Measurements from ENCODE around the gene CUX1. TPM values are rescaled to one million over a fixed set of nuclear protein-coding genes. Genes with fewer than 3 reads are reported as not detected.

Gene CUX1
- polyA plus RNA-seq, 1 experiment, result 29.7 TPM

DNA sequence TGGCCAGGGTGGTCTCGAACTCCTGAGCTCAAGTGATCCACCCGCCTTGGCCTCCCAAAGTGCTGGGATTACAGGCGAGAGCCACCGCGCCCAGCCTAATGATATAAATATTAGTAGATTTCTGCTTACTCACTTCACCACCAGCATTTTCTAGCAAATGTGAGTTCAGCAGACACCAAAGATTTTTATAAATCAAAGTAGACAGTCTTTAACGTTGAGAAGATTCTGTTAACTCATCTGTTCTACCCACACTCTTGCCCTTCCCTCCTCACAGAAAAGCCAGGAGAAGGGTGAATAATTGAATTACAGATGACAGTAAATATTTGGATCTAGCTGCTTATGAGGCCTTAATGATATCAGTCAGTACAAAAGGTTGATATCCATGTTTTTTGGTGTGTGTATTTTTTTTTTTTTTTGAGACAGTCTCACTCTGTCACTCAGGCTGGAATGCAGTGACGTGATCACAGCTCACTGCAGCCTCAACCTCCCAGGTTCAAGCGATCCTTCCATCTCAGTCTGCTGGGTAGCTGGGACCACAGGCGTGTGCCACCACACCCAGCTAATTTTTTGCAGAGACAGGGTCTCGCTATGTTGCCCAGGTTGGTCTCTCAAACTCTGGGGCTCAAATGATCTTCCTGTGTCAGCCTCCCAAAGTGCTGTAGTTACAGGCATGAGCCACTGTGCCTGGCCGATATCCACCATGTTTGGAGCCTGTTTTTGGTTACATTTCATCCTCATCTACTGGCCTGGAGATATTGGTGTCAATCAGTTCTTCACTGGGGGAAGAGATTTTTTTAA is 120.5 kb downstream of the CUX1 start:
- H3K4me3 ChIP-seq (ENCODE audit: low read depth, low read length), result no peak overlapping the region
- ChIA-PET CTCF (no interaction called here), POLR2A (no interaction called here)
- H3K27ac ChIP-seq (ENCODE audit: low read depth, low read length), result no peak overlapping the region
- no peak for DNase-seq (ENCODE audit: low read depth, low spot score)
- H3K27me3 ChIP-seq (ENCODE audit: control insufficient read depth, insufficient read depth, low read length), result no peaks in the 10 kb centered on the region
- TF ChIP-seq, protein P1, sequence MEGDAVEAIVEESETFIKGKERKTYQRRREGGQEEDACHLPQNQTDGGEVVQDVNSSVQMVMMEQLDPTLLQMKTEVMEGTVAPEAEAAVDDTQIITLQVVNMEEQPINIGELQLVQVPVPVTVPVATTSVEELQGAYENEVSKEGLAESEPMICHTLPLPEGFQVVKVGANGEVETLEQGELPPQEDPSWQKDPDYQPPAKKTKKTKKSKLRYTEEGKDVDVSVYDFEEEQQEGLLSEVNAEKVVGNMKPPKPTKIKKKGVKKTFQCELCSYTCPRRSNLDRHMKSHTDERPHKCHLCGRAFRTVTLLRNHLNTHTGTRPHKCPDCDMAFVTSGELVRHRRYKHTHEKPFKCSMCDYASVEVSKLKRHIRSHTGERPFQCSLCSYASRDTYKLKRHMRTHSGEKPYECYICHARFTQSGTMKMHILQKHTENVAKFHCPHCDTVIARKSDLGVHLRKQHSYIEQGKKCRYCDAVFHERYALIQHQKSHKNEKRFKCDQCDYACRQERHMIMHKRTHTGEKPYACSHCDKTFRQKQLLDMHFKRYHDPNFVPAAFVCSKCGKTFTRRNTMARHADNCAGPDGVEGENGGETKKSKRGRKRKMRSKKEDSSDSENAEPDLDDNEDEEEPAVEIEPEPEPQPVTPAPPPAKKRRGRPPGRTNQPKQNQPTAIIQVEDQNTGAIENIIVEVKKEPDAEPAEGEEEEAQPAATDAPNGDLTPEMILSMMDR (IDR thresholded peaks at IDR 0.05; ENCODE audit: low read depth, low read length), result no peak
- H3K9me3 ChIP-seq (ENCODE audit: control insufficient read depth, insufficient read depth, low read length), result no peaks in the 10 kb centered on the region; the same call in 1 of the 2 replicates

DNA sequence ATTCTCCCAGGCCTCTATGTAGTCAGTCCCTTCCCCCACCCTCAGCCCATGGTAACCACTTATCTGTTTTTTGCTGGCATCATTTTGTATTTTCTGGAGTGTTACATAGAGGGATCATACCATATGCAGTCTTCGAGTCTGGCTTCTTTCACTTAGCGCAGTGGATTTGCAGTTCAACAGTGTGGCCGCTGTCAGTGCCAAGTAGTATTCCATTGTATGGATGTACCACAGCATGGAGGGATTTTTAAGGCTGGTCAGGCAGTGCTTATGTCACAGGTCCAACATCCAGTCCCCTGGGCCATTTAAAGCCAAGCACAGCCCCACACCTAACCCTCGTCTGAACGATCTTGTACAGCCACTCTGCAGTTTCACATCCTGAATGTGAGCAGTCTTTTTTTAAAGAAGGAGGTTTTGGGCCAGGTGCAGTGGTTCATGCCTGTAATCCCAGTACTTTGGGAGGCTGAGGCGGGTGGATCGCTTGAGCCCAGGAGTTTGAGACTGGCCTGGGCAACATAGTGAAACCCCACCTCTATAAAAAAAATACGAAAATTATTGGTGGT is 121.8 kb downstream of the CUX1 start:
- Histone ChIP-seq H3K27me3 (ENCODE audit: control insufficient read depth, insufficient read depth, low read length) (no peaks in the 10 kb centered on the region), H3K27ac (ENCODE audit: low read depth, low read length) (no peak overlapping the region), H3K9me3 (ENCODE audit: control insufficient read depth, insufficient read depth, low read length) (no peaks in the 10 kb centered on the region; the same call in 1 of the 2 replicates), H3K4me3 (ENCODE audit: low read depth, low read length) (no peak overlapping the region)
- no peak for DNase-seq (ENCODE audit: low read depth, low spot score)
- CTCF ChIA-PET, result no interaction called here
- POLR2A ChIA-PET, result no interaction called here
- TF ChIP-seq, protein P1 (IDR thresholded peaks at IDR 0.05; ENCODE audit: low read depth, low read length), result no peak

DNA sequence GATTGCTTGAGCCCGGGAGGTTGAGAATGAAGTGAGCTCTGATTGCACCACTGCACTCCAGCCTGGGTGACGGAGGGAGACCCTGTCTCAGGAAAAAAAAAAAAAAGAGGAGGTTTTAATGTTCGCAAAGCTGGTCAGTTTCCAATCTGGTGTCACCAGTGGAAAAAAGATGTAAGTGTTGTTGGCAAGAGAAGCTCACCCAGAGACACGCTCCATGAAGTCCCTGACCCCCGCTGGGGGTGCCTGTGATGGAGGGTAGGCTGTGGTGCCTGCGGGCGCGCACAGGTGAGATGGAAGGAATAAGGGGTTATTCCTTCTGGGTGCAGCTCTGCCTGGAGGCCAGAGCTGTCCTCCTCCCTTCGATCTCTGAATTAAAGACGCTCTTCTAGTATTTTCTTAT is 122.7 kb downstream of the CUX1 start:
- Histone ChIP-seq H3K27me3 (ENCODE audit: control insufficient read depth, insufficient read depth, low read length) (no peaks in the 10 kb centered on the region), H3K27ac (ENCODE audit: low read depth, low read length) (no peak overlapping the region), H3K9me3 (ENCODE audit: control insufficient read depth, insufficient read depth, low read length) (no peaks in the 10 kb centered on the region; the same call in 1 of the 2 replicates), H3K4me3 (ENCODE audit: low read depth, low read length) (no peak overlapping the region)
- CTCF ChIA-PET, result no interaction called here
- DNase-seq (ENCODE audit: low read depth, low spot score), result no peak
- POLR2A ChIA-PET, result interaction anchor here (0.6 kb wide), 1 partner anchor 45 kb away, joined by 3 read pairs; no protein-coding TSS in a partner anchor
- TF ChIP-seq, protein P1 (IDR thresholded peaks at IDR 0.05; ENCODE audit: low read depth, low read length), result no peak

DNA sequence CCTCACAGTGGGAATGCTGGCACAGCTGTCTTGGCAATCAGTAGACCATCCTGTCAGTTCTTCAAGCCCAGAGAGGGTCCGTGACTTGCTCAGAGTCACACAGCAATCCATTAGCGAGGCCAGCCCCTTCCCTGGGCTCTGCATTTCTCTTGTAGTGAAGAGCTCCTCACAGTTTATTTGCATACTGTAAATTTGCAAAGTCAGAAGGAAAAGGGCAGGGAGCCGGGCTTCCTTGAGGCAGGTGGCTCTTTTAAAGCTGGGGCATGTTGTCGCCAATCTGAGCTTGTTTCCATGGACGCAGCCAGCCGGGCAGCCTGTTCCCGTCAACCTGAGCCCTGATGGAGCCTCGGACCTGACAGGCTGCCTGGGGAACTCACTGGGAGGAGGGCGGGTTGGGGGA is 123.4 kb downstream of the CUX1 start:
- no peak overlapping the region for H3K27ac ChIP-seq (ENCODE audit: low read depth, low read length)
- ChIA-PET CTCF (interaction anchor here (1.0 kb wide), 1 partner anchor 20 kb away, joined by 3 read pairs; no protein-coding TSS in a partner anchor), POLR2A (interaction anchor here (0.5 kb wide), 1 partner anchor 33 kb away, joined by 5 read pairs; no protein-coding TSS in a partner anchor)
- no peak overlapping the region for H3K4me3 ChIP-seq (ENCODE audit: low read depth, low read length)
- H3K9me3 ChIP-seq (ENCODE audit: control insufficient read depth, insufficient read depth, low read length), result no peaks in the 10 kb centered on the region
- TF ChIP-seq, protein P1 (IDR thresholded peaks at IDR 0.05; ENCODE audit: low read depth, low read length), result no peak
- no peak for DNase-seq (ENCODE audit: low read depth, low spot score)
- H3K27me3 ChIP-seq (ENCODE audit: control insufficient read depth, insufficient read depth, low read length), result no peaks in the 10 kb centered on the region

Data from AG04450 (cell line).